ENCODE measurements around the gene BABAM2.
"Not testable (repeated sequence)": the region's sequence is repeated elsewhere in the genome, so short reads cannot be mapped to it uniquely, and the experiment has no call there.

DNA sequence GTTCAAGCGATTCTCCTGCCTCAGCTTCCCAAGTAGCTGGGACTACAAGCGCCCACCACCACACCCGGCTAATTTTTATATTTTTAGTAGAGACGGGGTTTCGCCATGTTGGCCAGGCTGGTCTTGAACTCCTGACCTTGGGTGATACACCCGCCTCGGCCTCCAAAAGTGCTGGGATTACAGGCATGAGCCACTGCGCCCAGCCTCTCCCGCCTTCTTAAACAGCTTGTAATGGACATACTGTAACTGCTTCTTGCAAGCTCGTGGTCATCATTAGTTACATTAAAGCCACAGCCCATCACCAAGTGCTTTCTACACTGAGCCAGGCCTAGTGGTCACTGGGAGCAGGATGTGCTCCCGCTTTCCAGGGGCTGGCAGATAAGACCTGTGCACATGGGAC is 444.7 kb downstream of the BABAM2 start:
- TF ChIP-seq EZH2 (IDR thresholded peaks at IDR 0.05; ENCODE audit: borderline replicate concordance): not testable (repeated sequence)
- TF ChIP-seq, protein P1, sequence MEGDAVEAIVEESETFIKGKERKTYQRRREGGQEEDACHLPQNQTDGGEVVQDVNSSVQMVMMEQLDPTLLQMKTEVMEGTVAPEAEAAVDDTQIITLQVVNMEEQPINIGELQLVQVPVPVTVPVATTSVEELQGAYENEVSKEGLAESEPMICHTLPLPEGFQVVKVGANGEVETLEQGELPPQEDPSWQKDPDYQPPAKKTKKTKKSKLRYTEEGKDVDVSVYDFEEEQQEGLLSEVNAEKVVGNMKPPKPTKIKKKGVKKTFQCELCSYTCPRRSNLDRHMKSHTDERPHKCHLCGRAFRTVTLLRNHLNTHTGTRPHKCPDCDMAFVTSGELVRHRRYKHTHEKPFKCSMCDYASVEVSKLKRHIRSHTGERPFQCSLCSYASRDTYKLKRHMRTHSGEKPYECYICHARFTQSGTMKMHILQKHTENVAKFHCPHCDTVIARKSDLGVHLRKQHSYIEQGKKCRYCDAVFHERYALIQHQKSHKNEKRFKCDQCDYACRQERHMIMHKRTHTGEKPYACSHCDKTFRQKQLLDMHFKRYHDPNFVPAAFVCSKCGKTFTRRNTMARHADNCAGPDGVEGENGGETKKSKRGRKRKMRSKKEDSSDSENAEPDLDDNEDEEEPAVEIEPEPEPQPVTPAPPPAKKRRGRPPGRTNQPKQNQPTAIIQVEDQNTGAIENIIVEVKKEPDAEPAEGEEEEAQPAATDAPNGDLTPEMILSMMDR (IDR thresholded peaks at IDR 0.05; ENCODE audit: poor library complexity): not testable (repeated sequence)

Measured in hepatocyte (in vitro differentiated cells).